SK-N-SH treated with all-trans-retinoic acid at 6 μM for 48 hours (cell line): ENCODE measurements around the gene ATP5F1E.

ENCODE experiments used
- ATAC-seq: fragments of 200-7000 bp; cut with Tn5 transposase; 3 replicates; pipeline ENCODE4 v1.9.1; 2020; ENCODE audit warnings: mild to moderate bottlenecking, moderate library complexity
- ARNTL ChIP-seq: fragments of 450-650 bp; formaldehyde crosslinking; IDR thresholded peaks from 2 replicates; pipeline ENCODE4 v1.5.0; 2020; ENCODE audit warnings: low read depth, mild to moderate bottlenecking, moderate library complexity, borderline replicate concordance
- BACH2 ChIP-seq: fragments of 250-450 bp; sonication (Bioruptor Pico); IDR thresholded peaks from 2 replicates; pipeline ENCODE4 v1.9.0; 2021; ENCODE audit warnings: mild to moderate bottlenecking, borderline replicate concordance
- CREB5 ChIP-seq: fragments of 250-450 bp; sonication (Bioruptor Pico); IDR thresholded peaks from 2 replicates; pipeline ENCODE4 v1.5.1; 2020; ENCODE audit warnings: low read depth, mild to moderate bottlenecking, moderate library complexity
- CSDC2 ChIP-seq: fragments of 250-450 bp; sonication (Bioruptor Pico); IDR thresholded peaks from 2 replicates; pipeline ENCODE4 v1.5.0; 2020; ENCODE audit warnings: mild to moderate bottlenecking, moderate library complexity
- CSRNP3 ChIP-seq: fragments of 250-450 bp; sonication (Bioruptor Pico); IDR thresholded peaks from 2 replicates; pipeline ENCODE4 v1.5.1; 2021; ENCODE audit warnings: mild to moderate bottlenecking, moderate library complexity
- ESRRG ChIP-seq: fragments of 250-450 bp; sonication (Bioruptor Pico); IDR thresholded peaks from 2 replicates; pipeline ENCODE4 v1.6.1; 2021; ENCODE audit warnings: mild to moderate bottlenecking
- GLIS3 ChIP-seq: fragments of 250-450 bp; sonication (Bioruptor Pico); IDR thresholded peaks from 2 replicates; pipeline ENCODE4 v1.5.0; 2020; ENCODE audit warnings: mild to moderate bottlenecking, moderate library complexity
- OSR1 ChIP-seq: fragments of 250-450 bp; sonication (Bioruptor Pico); IDR thresholded peaks from 2 replicates; pipeline ENCODE4 v1.8.0; 2022; ENCODE audit warnings: moderate library complexity, mild to moderate bottlenecking, inconsistent platforms
- POU6F1 ChIP-seq: fragments of 250-450 bp; sonication (Bioruptor Pico); IDR thresholded peaks from 2 replicates; pipeline ENCODE4 v1.8.0; 2021; ENCODE audit warnings: low read depth, mild to moderate bottlenecking, moderate library complexity, borderline replicate concordance
- PPARA ChIP-seq: fragments of 250-450 bp; sonication (Bioruptor Pico); IDR thresholded peaks from 2 replicates; pipeline ENCODE4 v1.5.0; 2020; ENCODE audit warnings: mild to moderate bottlenecking, borderline replicate concordance
- SNAI2 ChIP-seq: fragments of 250-450 bp; sonication (Bioruptor Pico); IDR thresholded peaks from 2 replicates; pipeline ENCODE4 v1.5.0; 2020; ENCODE audit warnings: mild to moderate bottlenecking, moderate library complexity
- TCF4 ChIP-seq: fragments of 250-450 bp; sonication (Bioruptor Pico); IDR thresholded peaks from 2 replicates; pipeline ENCODE4 v1.8.0; 2021; ENCODE audit warnings: mild to moderate bottlenecking, moderate library complexity, borderline replicate concordance
- TOX ChIP-seq: fragments of 250-450 bp; sonication (Bioruptor Pico); IDR thresholded peaks from 2 replicates; pipeline ENCODE4 v1.8.0; 2021; ENCODE audit warnings: mild to moderate bottlenecking, moderate library complexity, borderline replicate concordance
- TSHZ2 ChIP-seq: fragments of 250-450 bp; sonication (Bioruptor Pico); IDR thresholded peaks from 2 replicates; pipeline ENCODE4 v1.5.0; 2020; ENCODE audit warnings: mild to moderate bottlenecking, moderate library complexity
- ZC3H10 ChIP-seq: fragments of 250-450 bp; sonication (Bioruptor Pico); IDR thresholded peaks from 2 replicates; pipeline ENCODE4 v1.5.1; 2021; ENCODE audit warnings: mild to moderate bottlenecking, moderate library complexity
- ZFP3 ChIP-seq: fragments of 250-450 bp; sonication (Bioruptor Pico); IDR thresholded peaks from 2 replicates; pipeline ENCODE4 v1.5.0; 2020; ENCODE audit warnings: mild to moderate bottlenecking, moderate library complexity
- ZFP30 ChIP-seq: fragments of 450-650 bp; formaldehyde crosslinking; IDR thresholded peaks from 2 replicates; pipeline ENCODE4 v1.5.0; 2022; ENCODE audit warnings: mild to moderate bottlenecking, moderate library complexity
- ZNF565 ChIP-seq: fragments of 450-650 bp; formaldehyde crosslinking; conservative IDR thresholded peaks from 2 replicates; pipeline ENCODE4 v1.5.0; 2020; ENCODE audit warnings: low read depth, mild to moderate bottlenecking, moderate library complexity
- ZNF70 ChIP-seq: fragments of 450-650 bp; formaldehyde crosslinking; IDR thresholded peaks from 2 replicates; pipeline ENCODE4 v1.5.0; 2020; ENCODE audit warnings: mild to moderate bottlenecking, moderate library complexity
- ZNF8 ChIP-seq: fragments of 450-650 bp; formaldehyde crosslinking; IDR thresholded peaks from 2 replicates; pipeline ENCODE4 v1.5.0; 2020; ENCODE audit warnings: mild to moderate bottlenecking, moderate library complexity

Gene ATP5F1E

GRCh38 chr20:59037386-59037785, 5.3 kb upstream of the ATP5F1E start:
- TF ChIP-seq ZNF565: no peak
- no peak for TF ChIP-seq POU6F1
- no peak for TF ChIP-seq GLIS3 (CRISPR knock-in tag)
- no peak for TF ChIP-seq ESRRG
- TF ChIP-seq ZNF70 (CRISPR knock-in tag): no peak
- TF ChIP-seq ZFP30: no peak
- no peak for TF ChIP-seq TSHZ2
- TF ChIP-seq BACH2: no peak
- no peak for TF ChIP-seq ZC3H10 (CRISPR knock-in tag)
- TF ChIP-seq ZFP3 (CRISPR knock-in tag): no peak
- no peak for TF ChIP-seq TCF4 (CRISPR knock-in tag)
- TF ChIP-seq CREB5 (CRISPR knock-in tag): no peak
- TF ChIP-seq CSDC2 (CRISPR knock-in tag): no peak
- no peak for TF ChIP-seq CSRNP3 (CRISPR knock-in tag)
- no peak for ATAC-seq

GRCh38 chr20:59035381-59035780, 3.2 kb upstream of the ATP5F1E start:
- TF ChIP-seq TOX (CRISPR knock-in tag) (no peak), ZNF565 (no peak)
- no peak for ATAC-seq

- no peak for ATAC-seq
- TF ChIP-seq POU6F1 (no peak), BACH2 (no peak), CSRNP3 (CRISPR knock-in tag) (no peak), CSDC2 (CRISPR knock-in tag) (no peak), ARNTL (CRISPR knock-in tag) (no peak), TCF4 (CRISPR knock-in tag) (no peak), PPARA (CRISPR knock-in tag) (no peak), OSR1 (CRISPR knock-in tag) (no peak), TSHZ2 (no peak), CREB5 (CRISPR knock-in tag) (no peak), TOX (CRISPR knock-in tag) (no peak), SNAI2 (CRISPR knock-in tag) (no peak), ZNF8 (CRISPR knock-in tag) (no peak)
- TF ChIP-seq, all 23 proteins: peak for 0
These were observed 1.6 kb upstream of the ATP5F1E start for GRCh38 chr20:59033616-59034165.
